DND-41 (cell line): ENCODE results near the gene ZFP36L2.

Source experiments
- ATAC-seq: fragments of 200-7000 bp; cut with Tn5 transposase; 3 replicates; pipeline ENCODE4 v1.9.1; 2021; ENCODE audit warnings: low read depth; ENCODE audit not compliant: insufficient read depth
- DNase-seq: peaks from one replicate; pipeline ENCODE4 v3.0.0-alpha.2; 2020
- H2AFZ ChIP-seq: 2 replicates; pipeline ENCODE4 v1.6.0; 2012; ENCODE audit warnings: low read depth, low read length
- H3K27ac ChIP-seq: 2 replicates; pipeline ENCODE4 v1.5.1; 2012; ENCODE audit warnings: low read length, inconsistent platforms
- H3K27me3 ChIP-seq: fragments of 200-600 bp; sonication (generic); 2 replicates; pipeline ENCODE4 v1.6.0; 2012; ENCODE audit warnings: low read length, mild to moderate bottlenecking, inconsistent platforms; ENCODE audit not compliant: insufficient read depth, poor library complexity
- H3K36me3 ChIP-seq: 2 replicates; pipeline ENCODE4 v1.5.1; 2012; ENCODE audit warnings: low read length, inconsistent platforms; ENCODE audit not compliant: insufficient read depth
- H3K4me1 ChIP-seq: 2 replicates; pipeline ENCODE4 v1.5.1; 2012; ENCODE audit warnings: mild to moderate bottlenecking, low read length; ENCODE audit not compliant: insufficient read depth
- H3K4me2 ChIP-seq: 2 replicates; pipeline ENCODE4 v1.6.0; 2012; ENCODE audit warnings: mild to moderate bottlenecking, moderate library complexity, low read length, inconsistent platforms; ENCODE audit not compliant: insufficient read depth
- H3K4me3 ChIP-seq, 2 experiments: fragments of 200-600 bp in 1 of 2; shearing (Covaris generic) in 1 of 2; 2 replicates each; pipeline ENCODE4 v1.5.1; 2012 to 2016; ENCODE audit warnings: inconsistent platforms in 2 of 2, low read length in 2 of 2, mild to moderate bottlenecking in 2 of 2, low read depth in 1 of 2, moderate library complexity in 1 of 2
- H3K79me2 ChIP-seq: 2 replicates; pipeline ENCODE4 v1.6.0; 2012; ENCODE audit warnings: low read length, inconsistent platforms; ENCODE audit not compliant: insufficient read depth
- H3K9ac ChIP-seq: 2 replicates; pipeline ENCODE4 v1.6.0; 2012; ENCODE audit warnings: low read depth, mild to moderate bottlenecking, inconsistent platforms, low read length, moderate library complexity
- H3K9me3 ChIP-seq: 2 replicates; pipeline ENCODE4 v1.5.1; 2012; ENCODE audit warnings: low read length, moderate library complexity, mild to moderate bottlenecking, inconsistent platforms; ENCODE audit not compliant: insufficient read depth, severe bottlenecking
- H4K20me1 ChIP-seq: 2 replicates; pipeline ENCODE4 v1.6.0; 2012; ENCODE audit warnings: low read length; ENCODE audit not compliant: insufficient read depth
- EZH2 ChIP-seq: IDR thresholded peaks from 3 replicates; pipeline ENCODE4 v1.6.1; 2012; ENCODE audit warnings: borderline replicate concordance, low read depth, mild to moderate bottlenecking, moderate library complexity, low read length, inconsistent platforms; ENCODE audit not compliant: severe bottlenecking
- TF ChIP-seq, protein P1 (sequence below): IDR thresholded peaks from 2 replicates; pipeline ENCODE4 v1.5.1; 2012; ENCODE audit warnings: borderline replicate concordance, low read length, moderate library complexity, mild to moderate bottlenecking; ENCODE audit not compliant: poor library complexity, severe bottlenecking; ENCODE audit errors: extremely low read depth

The ZFP36L2 gene

DNA sequence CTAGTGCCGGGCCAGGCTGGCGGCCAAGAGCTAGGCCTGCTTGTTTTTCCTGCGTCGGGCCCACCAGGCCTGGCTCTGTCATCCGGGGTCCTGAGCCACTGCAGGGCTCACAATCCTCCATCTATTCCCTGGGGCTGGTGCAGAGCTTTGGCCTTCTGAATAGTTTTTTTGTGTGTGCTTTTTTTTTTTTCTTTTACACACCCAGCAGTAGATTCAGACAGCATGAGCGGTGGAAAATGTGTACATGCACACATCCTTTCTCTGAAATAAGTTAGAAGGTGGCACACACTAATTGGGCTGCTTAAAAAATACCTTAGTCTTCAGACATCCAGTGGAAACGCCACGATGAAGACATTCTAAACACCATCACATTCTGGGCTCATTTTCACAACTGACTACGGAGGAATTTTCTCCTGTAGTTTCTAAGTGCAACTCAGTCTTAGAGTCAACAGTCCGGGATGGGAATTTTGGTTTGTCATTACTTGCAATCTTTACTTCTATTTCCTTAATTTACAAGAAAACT lies 6.1 kb downstream of the ZFP36L2 start:
- Histone ChIP-seq H3K4me1 (peaks cover 52% of the 10 kb centered on the region), H4K20me1 (peaks cover 37% of the 10 kb centered on the region), H3K4me3 (peak overlapping the region; percentile 79 to 83; a peak in 3 of 4 replicates), H3K79me2 (peaks cover 69% of the 10 kb centered on the region), H3K4me2 (peak overlapping the region; percentile 64), H2AFZ (no peak overlapping the region), H3K36me3 (peaks cover 47% of the 10 kb centered on the region), H3K9me3 (no peaks in the 10 kb centered on the region), H3K9ac (peak overlapping the region; percentile 96), H3K27ac (peak overlapping the region; percentile 99), H3K27me3 (no peaks in the 10 kb centered on the region)
- DNase-seq: no peak
- TF ChIP-seq EZH2: no peak
- TF ChIP-seq, protein P1, sequence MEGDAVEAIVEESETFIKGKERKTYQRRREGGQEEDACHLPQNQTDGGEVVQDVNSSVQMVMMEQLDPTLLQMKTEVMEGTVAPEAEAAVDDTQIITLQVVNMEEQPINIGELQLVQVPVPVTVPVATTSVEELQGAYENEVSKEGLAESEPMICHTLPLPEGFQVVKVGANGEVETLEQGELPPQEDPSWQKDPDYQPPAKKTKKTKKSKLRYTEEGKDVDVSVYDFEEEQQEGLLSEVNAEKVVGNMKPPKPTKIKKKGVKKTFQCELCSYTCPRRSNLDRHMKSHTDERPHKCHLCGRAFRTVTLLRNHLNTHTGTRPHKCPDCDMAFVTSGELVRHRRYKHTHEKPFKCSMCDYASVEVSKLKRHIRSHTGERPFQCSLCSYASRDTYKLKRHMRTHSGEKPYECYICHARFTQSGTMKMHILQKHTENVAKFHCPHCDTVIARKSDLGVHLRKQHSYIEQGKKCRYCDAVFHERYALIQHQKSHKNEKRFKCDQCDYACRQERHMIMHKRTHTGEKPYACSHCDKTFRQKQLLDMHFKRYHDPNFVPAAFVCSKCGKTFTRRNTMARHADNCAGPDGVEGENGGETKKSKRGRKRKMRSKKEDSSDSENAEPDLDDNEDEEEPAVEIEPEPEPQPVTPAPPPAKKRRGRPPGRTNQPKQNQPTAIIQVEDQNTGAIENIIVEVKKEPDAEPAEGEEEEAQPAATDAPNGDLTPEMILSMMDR: no peak
- no peak for ATAC-seq

DNA sequence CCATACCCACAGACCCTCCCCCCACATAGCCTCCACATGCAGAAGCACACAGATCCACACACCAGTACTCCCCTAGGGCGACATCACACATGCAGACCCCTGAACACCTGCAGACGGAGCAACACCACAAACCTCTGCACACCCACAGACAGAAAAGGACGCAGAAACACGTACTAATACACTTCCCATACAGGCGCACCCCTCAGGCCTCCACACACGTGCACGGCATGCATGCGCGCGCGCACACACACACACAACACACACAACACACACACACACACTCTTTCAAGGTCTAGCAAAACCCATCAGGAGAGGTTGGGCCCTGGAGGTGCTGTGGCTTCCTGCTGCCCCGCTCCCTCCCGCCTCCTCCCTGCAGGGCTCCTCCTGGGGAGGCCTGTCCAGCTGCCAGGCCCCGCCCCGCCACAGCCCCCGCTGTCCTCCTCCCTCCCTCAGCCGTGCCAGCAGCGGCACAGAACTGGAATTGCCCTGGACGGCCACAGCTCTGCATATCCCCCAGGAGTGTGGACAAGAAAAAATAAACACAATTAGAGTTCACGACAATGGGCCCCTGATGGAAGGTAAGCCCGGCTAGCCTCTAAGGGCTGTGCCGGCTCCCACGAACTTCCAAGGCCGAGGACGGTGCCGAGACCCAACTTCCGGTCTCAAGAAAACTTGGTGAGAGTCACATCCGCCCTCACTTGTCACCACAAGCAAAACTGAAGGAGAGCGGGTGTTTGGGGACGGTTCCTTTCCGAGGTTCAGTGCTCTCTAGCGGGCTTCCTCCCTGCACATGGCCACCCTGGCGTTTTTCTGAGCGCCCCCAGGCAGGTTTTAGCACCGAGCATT lies 6.8 kb downstream of the ZFP36L2 start:
- TF ChIP-seq, protein P1: peak; percentile 52
- no peak for TF ChIP-seq EZH2
- Histone ChIP-seq H3K4me3 (peak overlapping the region; percentile 79 to 83; a peak in 3 of 4 replicates), H3K4me2 (peak overlapping the region; percentile 64), H3K36me3 (peaks cover 40% of the 10 kb centered on the region), H2AFZ (peak overlapping the region; percentile 54), H3K4me1 (peaks cover 52% of the 10 kb centered on the region), H3K9me3 (no peaks in the 10 kb centered on the region), H3K9ac (peak overlapping the region; percentile 96), H4K20me1 (peaks cover 30% of the 10 kb centered on the region), H3K79me2 (peaks cover 62% of the 10 kb centered on the region), H3K27ac (peak overlapping the region; percentile 99), H3K27me3 (no peaks in the 10 kb centered on the region)
- peak; percentile 92 for DNase-seq
- ATAC-seq: peak; percentile 58

DNA sequence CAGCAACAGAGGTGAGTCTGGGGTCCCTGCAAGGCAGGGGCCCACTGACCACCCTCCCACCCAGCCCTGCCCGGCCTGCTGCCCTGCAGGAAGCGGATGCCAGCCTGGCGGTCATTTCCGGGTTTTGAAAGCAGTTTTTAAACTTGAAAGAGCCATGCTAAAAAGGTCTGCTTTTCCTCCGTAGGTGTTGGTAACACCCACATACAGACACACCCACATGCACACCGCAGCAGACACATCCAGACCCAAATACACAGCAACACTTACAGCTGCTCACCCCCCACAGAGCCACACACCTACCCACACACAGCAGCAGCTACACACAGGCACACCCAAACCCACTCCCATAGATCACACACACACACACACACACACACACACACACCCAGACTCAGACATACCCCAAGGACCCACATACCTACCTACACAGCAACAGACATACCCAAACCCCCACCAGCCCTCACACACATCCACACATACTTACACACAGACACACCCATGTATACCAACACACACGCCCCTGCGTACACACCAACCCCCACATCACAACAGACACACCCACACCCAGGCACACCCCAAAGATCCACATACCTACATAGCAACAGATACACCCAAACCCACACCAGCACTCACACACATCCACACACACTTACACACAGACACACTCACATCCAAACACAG lies 7.6 kb downstream of the ZFP36L2 start:
- Histone ChIP-seq H3K4me1 (peaks cover 52% of the 10 kb centered on the region), H3K27me3 (no peaks in the 10 kb centered on the region), H3K4me3 (peak overlapping the region in 1 of 2 experiments; percentile 83; a peak in 2 of 4 replicates), H3K27ac (peak overlapping the region; percentile 99), H3K9ac (peak overlapping the region; percentile 96), H3K36me3 (peaks cover 32% of the 10 kb centered on the region), H3K9me3 (no peaks in the 10 kb centered on the region), H3K79me2 (peaks cover 54% of the 10 kb centered on the region), H2AFZ (no peak overlapping the region; the same call in 1 of the 2 replicates), H3K4me2 (peak overlapping the region; percentile 64), H4K20me1 (peaks cover 23% of the 10 kb centered on the region; the same call in 1 of the 2 replicates)
- ATAC-seq (peak; percentile 2; the same call in 1 of the 3 replicates), DNase-seq (peak; percentile 62)
- TF ChIP-seq, protein P1: no peak
- no peak for TF ChIP-seq EZH2
